ENCODE data around the gene MACROD2.

MACROD2 gene

GRCh38 chr20:14698605-14699373 is 703.5 kb downstream of the MACROD2 start:
- no peak for ATAC-seq
- TF ChIP-seq ZNF8 (CRISPR knock-in tag; IDR thresholded peaks at IDR 0.05), result no peak

- TF ChIP-seq CREB5 (CRISPR knock-in tag; IDR thresholded peaks at IDR 0.05; ENCODE audit: low read depth) (no peak), PATZ1 (CRISPR knock-in tag; IDR thresholded peaks at IDR 0.05; ENCODE audit: borderline replicate concordance) (no peak), ZC3H10 (CRISPR knock-in tag; IDR thresholded peaks at IDR 0.05) (no peak), GLIS3 (CRISPR knock-in tag; IDR thresholded peaks at IDR 0.05) (no peak), ESRRG (CRISPR knock-in tag; IDR thresholded peaks at IDR 0.05) (no peak), SNAI2 (CRISPR knock-in tag; IDR thresholded peaks at IDR 0.05) (no peak), TSHZ2 (CRISPR knock-in tag; IDR thresholded peaks at IDR 0.05) (no peak), POU6F1 (CRISPR knock-in tag; IDR thresholded peaks at IDR 0.05; ENCODE audit: borderline replicate concordance, low read depth) (no peak), ZFP3 (CRISPR knock-in tag; IDR thresholded peaks at IDR 0.05) (no peak), CSDC2 (CRISPR knock-in tag; IDR thresholded peaks at IDR 0.05) (no peak), OSR1 (CRISPR knock-in tag; IDR thresholded peaks at IDR 0.05) (no peak), CSRNP3 (CRISPR knock-in tag; IDR thresholded peaks at IDR 0.05) (no peak)
- ATAC-seq, result peak; percentile 98
Measured at GRCh38 chr20:14700639-14700960, 705.3 kb downstream of the MACROD2 start.

- no peak for ATAC-seq
- TF ChIP-seq ZNF8 (CRISPR knock-in tag; IDR thresholded peaks at IDR 0.05) (no peak), CSRNP3 (CRISPR knock-in tag; IDR thresholded peaks at IDR 0.05) (no peak), TCF4 (CRISPR knock-in tag; IDR thresholded peaks at IDR 0.05; ENCODE audit: borderline replicate concordance) (no peak), BACH2 (CRISPR knock-in tag; IDR thresholded peaks at IDR 0.05; ENCODE audit: borderline replicate concordance) (no peak), ESRRG (CRISPR knock-in tag; IDR thresholded peaks at IDR 0.05) (no peak), TSHZ2 (CRISPR knock-in tag; IDR thresholded peaks at IDR 0.05) (no peak)
Measured at GRCh38 chr20:14701326-14701725, 706.0 kb downstream of the MACROD2 start.
